Left ventricle myocardium inferior (tissue), 1 donor: Measurements from ENCODE around the gene KRT37. TPM values are rescaled to one million over a fixed set of nuclear protein-coding genes. Genes with fewer than 3 reads are reported as not detected.
"Not testable (repeated sequence)": the region's sequence is repeated elsewhere in the genome, so short reads cannot be mapped to it uniquely, and the experiment has no call there.

Experiments
- DNase-seq: peaks from one replicate; pipeline ENCODE4 v3.0.0-alpha.2; 2020
- H3K27ac ChIP-seq: fragments of 200-600 bp; replicated peaks from 2 replicates; pipeline ENCODE4 v1.8.0; 2021
- H3K27me3 ChIP-seq: fragments of 200-600 bp; 2 replicates; pipeline ENCODE4 v1.8.0; 2021; ENCODE audit warnings: low read depth
- H3K36me3 ChIP-seq: fragments of 200-600 bp; 2 replicates; pipeline ENCODE4 v1.8.0; 2021
- H3K4me1 ChIP-seq: fragments of 200-600 bp; 2 replicates; pipeline ENCODE4 v1.8.0; 2021
- H3K4me3 ChIP-seq: fragments of 200-600 bp; 2 replicates; pipeline ENCODE4 v1.8.0; 2021; ENCODE audit warnings: mild to moderate bottlenecking, moderate library complexity
- H3K9me3 ChIP-seq: fragments of 200-600 bp; replicated peaks from 2 replicates; pipeline ENCODE4 v1.8.0; 2021
- CTCF ChIP-seq: fragments of 200-600 bp; IDR thresholded peaks from 2 replicates; pipeline ENCODE4 v1.8.0; 2021; ENCODE audit warnings: antibody characterized with exemption, mild to moderate bottlenecking, borderline replicate concordance
- intact Hi-C: fragments of 100-400 bp; cut with micrococcal nuclease; formaldehyde crosslinking; loops from one replicate; pipeline ENCODE4 v1.11.0; 2022
- total RNA-seq: library from RNA; stranded (reverse); fragmentation: NEBNext Ultra II Directional; extraction: Animal tissue kit (Norgen Biotek cat#: 25700); gene quantifications from one replicate; pipeline ENCODE4 v1.2.1, GENCODE V29; 2021
- donor health status: DM: no; HTN: yes; CAD: no; lungs with severe emphysema.

The KRT37 gene
- total RNA-seq, 1 donor from 2014 or later, result not detected

DNA sequence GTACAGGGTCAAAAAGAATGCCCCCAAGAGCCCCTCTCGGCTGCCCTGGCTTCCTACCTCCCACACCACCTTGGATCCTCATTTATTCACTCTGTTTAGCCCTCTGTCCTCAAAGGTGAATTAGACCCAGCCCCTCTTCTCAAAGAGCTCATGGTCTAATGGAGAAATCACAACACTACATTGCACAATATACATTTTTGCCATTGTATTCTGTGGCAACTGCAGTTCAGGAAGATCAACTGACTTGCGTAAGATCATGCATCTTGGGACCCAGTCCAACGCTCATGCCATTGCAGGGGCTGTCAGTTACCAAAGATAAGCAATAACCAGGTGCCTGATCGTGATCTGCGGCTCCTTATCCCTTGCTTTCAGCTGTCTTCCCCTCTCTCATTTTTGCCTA, 15.0 kb upstream of the KRT37 start:
- Histone ChIP-seq H3K4me3 (no peak overlapping the region), H3K27me3 (peaks cover 87% of the 10 kb centered on the region), H3K4me1 (peaks cover 6% of the 10 kb centered on the region), H3K27ac (no peak overlapping the region), H3K9me3 (peaks cover under 1% of the 10 kb centered on the region), H3K36me3 (no peaks in the 10 kb centered on the region)
- TF ChIP-seq CTCF, result no peak
- DNase-seq, result no peak
- intact Hi-C loops, result no loop called here

DNA sequence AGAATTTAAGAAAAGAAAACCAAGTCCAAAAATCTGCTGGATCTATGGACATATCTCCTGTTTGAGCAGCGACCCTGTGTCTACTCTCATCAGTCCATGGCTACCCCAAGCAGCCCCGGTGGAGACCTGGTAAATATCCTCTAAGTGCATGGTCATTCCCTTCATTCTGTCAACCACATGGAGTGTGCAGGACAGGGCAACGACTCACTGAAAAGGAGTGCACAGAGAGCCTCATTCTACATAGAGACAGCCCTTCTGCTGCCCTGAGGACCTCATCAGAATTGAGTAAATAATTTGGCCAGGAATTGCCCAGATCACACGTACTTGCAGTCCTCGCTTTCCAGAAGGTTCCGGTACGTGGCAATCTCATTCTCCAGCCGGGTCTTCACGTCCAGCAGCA, 13.4 kb upstream of the KRT37 start:
- Histone ChIP-seq H3K36me3 (no peaks in the 10 kb centered on the region), H3K4me1 (peaks cover 10% of the 10 kb centered on the region), H3K27me3 (peaks cover 80% of the 10 kb centered on the region), H3K27ac (no peak overlapping the region), H3K4me3 (no peak overlapping the region), H3K9me3 (no peaks in the 10 kb centered on the region)
- no peak for DNase-seq
- no peak for TF ChIP-seq CTCF
- intact Hi-C loops, result no loop called here

DNA sequence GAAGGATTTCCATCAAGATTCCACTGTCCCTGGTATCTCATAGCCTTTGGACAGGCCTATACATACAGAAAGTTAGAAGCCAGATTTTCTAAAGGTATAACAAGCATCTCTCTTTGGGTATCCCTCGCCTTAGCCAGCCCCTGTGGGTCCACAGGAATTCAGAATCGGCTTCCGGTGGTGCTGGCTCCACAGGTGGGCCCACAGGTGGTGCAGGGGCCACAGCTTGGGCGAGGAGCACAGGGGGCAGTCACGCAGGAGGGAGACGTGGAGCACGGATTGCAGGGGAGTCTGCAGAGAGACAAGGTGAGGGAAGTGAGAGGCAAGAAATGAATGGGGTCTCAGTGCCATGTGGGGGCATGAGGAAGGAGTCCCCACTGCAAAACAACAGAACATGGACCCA, 12.9 kb upstream of the KRT37 start:
- peaks cover 80% of the 10 kb centered on the region for H3K27me3 ChIP-seq
- DNase-seq, result no peak
- H3K27ac ChIP-seq, result no peak overlapping the region
- no peaks in the 10 kb centered on the region for H3K9me3 ChIP-seq
- H3K36me3 ChIP-seq, result no peaks in the 10 kb centered on the region
- TF ChIP-seq CTCF, result no peak
- intact Hi-C loops, result no loop called here
- H3K4me1 ChIP-seq, result peaks cover 10% of the 10 kb centered on the region
- H3K4me3 ChIP-seq, result no peak overlapping the region

DNA sequence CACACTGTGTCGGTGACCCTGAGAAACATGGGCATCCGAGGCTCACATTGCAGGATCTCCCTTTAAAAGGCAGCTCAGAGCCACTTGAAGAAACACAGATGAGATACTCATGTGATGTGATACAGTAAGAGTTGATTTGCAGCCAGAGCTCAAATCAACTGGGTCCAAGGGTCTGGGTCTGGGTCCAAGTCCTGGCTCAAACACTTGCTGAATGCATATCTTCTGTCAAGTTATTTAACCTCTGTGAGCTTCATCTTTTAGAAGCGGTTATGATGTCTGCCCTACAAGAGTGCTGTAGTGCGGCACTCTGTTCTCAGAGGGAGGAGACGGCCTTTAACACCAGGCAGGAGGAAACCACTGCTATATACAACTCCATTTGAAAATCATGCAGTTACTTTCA, 10.0 kb upstream of the KRT37 start:
- Histone ChIP-seq H3K36me3 (no peaks in the 10 kb centered on the region), H3K27me3 (peaks cover 80% of the 10 kb centered on the region), H3K9me3 (no peaks in the 10 kb centered on the region), H3K27ac (no peak overlapping the region), H3K4me3 (no peak overlapping the region), H3K4me1 (peaks cover 10% of the 10 kb centered on the region)
- no peak for DNase-seq
- intact Hi-C loops, result no loop called here
- no peak for TF ChIP-seq CTCF

- DNase-seq, result no peak
- Histone ChIP-seq H3K9me3 (no peaks in the 10 kb centered on the region), H3K4me3 (no peak overlapping the region), H3K36me3 (no peaks in the 10 kb centered on the region), H3K4me1 (peaks cover 10% of the 10 kb centered on the region), H3K27me3 (peaks cover 80% of the 10 kb centered on the region), H3K27ac (no peak overlapping the region)
- intact Hi-C loops, result no loop called here
- no peak for TF ChIP-seq CTCF
Observed at GRCh38 chr17:41434005-41434404, 9.6 kb upstream of the KRT37 start.

GRCh38 chr17:41433586-41433985, 9.2 kb upstream of the KRT37 start:
- H3K9me3 ChIP-seq, result no peaks in the 10 kb centered on the region
- H3K4me1 ChIP-seq, result peaks cover 10% of the 10 kb centered on the region
- intact Hi-C loops, result no loop called here
- H3K27me3 ChIP-seq, result peaks cover 80% of the 10 kb centered on the region
- no peak overlapping the region for H3K4me3 ChIP-seq
- no peak for DNase-seq
- no peak for TF ChIP-seq CTCF
- no peak overlapping the region for H3K27ac ChIP-seq
- H3K36me3 ChIP-seq, result no peaks in the 10 kb centered on the region

DNA sequence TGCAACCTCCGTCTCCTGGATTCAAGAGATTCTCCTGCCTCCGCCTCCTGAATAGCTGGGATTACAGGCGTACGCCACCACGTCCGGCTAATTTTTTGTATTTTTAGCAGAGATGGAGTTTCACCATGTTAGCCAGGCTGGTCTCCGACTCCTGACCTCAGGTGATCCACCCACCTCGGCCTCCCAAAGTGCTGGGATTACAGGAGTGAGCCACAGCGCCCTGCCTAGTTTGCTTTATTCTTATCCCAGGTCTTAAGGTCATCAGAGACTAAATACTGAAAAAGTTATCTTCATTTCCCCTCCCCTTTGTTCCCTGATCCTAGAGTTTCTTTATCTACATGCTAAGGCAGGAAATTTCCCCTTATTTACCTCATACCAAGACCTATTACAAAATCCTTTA, 6.0 kb upstream of the KRT37 start:
- DNase-seq, H3K4me1 ChIP-seq, H3K27ac ChIP-seq, H3K4me3 ChIP-seq, H3K9me3 ChIP-seq, H3K36me3 ChIP-seq, intact Hi-C loops: not testable (repeated sequence)
- peaks cover 75% of the 10 kb centered on the region for H3K27me3 ChIP-seq
